ENCODE data around the gene TAGLN.

DNA sequence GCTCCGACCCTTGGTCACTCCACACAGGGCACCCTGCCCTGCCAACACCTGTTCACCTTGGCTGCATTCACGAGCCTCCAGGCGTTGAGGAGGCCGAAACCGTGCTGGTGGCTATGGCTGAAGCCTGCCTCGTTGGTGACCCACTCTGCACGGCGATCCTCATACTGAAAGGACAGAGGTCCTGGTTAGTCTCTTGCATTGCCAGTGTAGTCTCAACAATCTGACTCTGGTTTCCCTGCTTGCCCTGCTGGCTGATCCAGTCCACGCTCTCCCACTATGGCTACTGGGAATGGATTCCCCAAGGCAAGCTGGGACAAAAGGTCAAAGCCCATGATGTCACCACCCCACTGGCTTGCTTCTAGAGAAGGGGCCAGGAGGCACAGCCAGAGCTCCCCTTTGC is 19.8 kb downstream of the TAGLN start:
- TF ChIP-seq CTCF (IDR thresholded peaks at IDR 0.05): no peak
- TF ChIP-seq POLR2A (IDR thresholded peaks at IDR 0.05): no peak
